ENCODE results near the gene NUP214.

- no peak for TF ChIP-seq CTCF (IDR thresholded peaks at IDR 0.05; ENCODE audit: insufficient read depth, low read length, poor library complexity, severe bottlenecking)
- no peak for TF ChIP-seq EZH2phosphoT487 (conservative IDR thresholded peaks at IDR 0.05; ENCODE audit: low read length)
These were observed 32.6 kb upstream of the NUP214 start for GRCh38 chr9:131092548-131093440.

Data from SU-DHL-6 (cell line).